GM18507 (cell line): Measurements from ENCODE around the gene DGKD.
A peak's percentile ranks its signal among the peaks of the same experiment; 100 is the strongest.
"Not testable (repeated sequence)": the region's sequence is repeated elsewhere in the genome, so short reads cannot be mapped to it uniquely, and the experiment has no call there.

Experiments
- DNase-seq: peaks from one replicate; pipeline ENCODE4 v3.0.0; 2011; ENCODE audit warnings: low read depth; ENCODE audit not compliant: insufficient read length; ENCODE audit errors: extremely low spot score
- FAIRE-seq: peaks from 2 replicates; lab custom pipeline; 2011; peaks lifted over from hg19 to GRCh38; lab: Jason Lieb, UNC

DGKD gene

DNA sequence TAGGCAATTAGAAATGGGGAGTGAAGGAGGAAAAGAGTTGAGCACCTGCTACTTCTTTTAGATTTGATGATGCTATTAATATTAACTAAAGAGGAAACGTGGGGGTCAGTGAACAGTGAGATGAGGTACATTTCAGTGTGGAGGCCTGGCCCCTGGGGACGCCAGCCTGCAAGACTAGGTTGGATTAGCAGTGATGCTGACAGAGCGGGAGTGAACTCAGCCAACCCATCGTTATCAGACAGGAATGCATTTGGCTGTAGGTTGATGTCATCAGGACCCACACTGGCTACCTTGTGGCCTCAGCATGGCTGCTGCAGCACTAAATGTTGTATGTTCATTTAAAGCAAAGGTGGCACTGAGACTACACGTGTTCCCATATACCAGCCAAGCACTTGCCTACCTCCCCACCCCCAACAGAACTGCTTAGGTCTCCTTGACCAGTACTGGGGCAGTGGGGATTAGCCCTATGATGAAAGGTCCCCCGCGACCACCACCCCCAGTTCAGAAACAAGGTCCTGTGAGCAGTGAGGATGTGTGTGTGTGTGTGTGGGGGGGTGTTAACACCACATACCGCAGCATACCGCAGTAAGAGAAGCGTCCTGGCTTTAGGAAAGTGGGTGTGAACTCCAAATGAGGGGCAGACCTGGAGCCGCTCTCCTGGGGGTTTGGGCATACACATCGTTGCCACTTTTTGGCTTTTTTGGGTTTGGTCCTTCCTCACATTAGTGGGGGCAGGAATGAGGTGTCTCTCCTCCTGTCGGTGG is 26.0 kb downstream of the DGKD start:
- no peak for DNase-seq
- FAIRE-seq, result peak; percentile 94

DNA sequence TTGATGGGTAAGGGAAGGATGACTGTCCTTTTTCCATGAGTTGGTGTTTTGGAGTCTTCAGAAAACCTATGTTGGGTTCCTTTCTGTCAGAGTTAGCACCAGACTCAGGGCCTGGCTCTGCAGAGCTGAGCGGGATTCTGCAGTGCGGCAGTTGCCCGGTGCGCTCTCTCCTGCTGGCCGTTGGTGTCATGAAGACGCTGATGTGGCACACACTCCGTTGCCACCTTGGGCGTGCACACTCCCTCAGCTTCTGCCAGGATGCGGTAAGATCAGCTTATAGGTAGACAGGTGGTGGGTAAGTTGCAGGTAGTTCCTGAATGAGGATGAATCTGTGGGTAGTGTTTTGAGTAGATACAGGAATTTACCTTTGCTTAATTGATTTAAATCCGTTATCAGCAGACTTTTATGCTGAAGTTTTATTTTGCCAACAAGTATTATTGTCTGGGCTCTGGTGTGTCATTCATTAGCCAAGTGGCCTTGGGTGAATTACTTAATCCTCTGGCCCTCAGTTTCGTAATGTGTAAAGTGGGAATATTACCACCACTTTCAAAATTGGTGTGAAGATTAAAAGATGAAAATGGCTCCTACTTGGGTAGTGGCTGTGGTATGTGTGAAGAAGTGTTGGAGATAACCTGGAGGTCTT is 26.8 kb downstream of the DGKD start:
- peak; percentile 87 for FAIRE-seq
- DNase-seq, result no peak

DNA sequence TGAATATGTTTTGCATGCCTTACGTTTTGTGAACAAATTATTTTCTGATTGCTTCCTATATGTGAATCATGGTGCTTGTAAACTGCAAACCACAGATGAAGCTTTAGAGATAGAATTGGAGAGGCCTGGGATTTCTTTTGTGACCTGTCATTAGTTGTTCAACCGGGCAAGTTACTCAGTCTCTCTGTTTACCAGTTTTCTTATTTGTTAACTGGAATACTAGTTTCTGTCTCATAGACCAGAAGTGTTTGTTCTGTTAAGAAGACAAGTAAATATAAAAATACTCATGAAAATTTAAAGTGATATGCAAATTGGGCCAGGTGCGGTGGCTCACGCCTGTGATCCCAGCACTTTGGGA is 27.3 kb downstream of the DGKD start:
- DNase-seq, result no peak
- FAIRE-seq, result no peak

DNA sequence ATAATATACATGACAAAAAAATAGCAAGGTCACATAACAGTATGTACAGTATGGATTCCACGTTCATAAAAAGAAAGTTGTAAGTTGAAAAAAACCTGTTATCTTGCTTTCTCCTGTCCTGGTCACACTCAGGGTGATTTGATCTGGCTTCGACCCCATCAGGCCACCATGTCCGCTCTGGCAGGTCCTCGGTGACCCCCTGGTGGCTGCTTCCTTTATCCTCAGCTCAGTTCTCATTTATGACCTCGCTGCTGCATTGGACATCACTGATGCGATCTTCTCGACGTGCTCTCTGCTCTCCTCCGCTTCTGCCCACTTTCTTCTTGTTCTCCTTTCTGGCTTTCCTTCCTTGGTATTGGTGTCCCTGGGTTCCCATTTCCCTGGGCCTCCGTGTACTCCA is 29.7 kb downstream of the DGKD start:
- FAIRE-seq (no peak), DNase-seq (no peak)

DNA sequence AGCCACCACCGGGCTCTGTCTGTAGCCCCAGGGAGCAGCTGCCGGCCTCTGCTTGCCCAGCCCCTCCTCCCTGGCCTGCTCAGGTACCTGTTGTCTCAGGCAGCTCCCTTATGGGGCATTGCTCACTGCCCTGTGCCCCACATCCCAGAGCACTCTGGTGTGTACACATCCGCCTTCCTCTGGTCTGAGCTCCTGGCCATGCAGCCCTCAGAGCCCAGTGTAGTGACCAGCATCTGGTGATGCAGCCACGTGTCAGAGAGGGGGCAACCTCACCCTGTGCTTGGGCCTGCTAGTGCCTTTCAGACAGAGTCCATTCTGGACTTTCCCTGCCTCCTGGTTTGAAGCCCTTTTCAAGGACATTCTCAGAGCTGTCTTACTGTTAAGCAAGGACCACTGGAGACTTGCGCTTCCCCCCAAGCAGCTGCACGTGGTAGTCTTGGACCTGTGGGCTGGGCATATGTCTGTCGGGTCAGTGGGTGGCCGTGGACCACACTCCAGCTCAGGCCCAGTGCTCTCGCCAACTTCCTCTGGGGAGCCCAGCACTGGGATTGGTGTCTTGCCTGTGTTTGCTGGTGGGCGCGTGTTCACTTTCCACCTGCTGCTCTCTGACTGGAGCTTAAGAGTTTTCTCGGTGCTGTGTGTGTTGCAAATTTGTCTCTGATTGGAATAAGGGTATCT is 30.7 kb downstream of the DGKD start:
- DNase-seq, result no peak
- no peak for FAIRE-seq

DNA sequence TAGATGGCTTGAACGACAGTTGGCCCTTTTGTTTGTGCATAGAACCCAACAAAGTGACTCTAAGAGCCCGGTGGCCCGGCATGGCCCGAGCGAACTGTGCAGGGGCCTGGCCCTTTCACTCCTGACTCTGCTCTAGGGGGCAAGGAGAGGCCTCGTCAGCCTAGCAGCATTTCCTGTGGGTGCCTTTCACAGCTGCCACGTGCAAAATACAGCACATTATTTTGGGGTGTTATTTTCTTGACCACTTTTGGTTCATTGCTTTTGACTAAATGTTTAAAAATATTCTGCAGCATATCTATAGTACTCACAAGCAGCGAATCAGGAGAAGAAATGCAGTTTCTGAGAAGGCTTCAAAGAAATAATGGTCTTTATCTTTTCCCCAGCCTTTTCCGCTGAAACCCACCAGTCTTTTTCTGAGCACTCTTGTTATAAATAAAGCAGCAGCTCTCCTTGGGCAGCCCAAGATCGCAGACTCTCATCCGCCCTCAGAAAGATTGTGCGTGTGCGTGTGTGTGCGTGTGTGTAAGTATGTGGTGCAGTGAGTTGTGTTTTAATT is 31.3 kb downstream of the DGKD start:
- DNase-seq (peak; percentile 45), FAIRE-seq (peak; percentile 94)

DNA sequence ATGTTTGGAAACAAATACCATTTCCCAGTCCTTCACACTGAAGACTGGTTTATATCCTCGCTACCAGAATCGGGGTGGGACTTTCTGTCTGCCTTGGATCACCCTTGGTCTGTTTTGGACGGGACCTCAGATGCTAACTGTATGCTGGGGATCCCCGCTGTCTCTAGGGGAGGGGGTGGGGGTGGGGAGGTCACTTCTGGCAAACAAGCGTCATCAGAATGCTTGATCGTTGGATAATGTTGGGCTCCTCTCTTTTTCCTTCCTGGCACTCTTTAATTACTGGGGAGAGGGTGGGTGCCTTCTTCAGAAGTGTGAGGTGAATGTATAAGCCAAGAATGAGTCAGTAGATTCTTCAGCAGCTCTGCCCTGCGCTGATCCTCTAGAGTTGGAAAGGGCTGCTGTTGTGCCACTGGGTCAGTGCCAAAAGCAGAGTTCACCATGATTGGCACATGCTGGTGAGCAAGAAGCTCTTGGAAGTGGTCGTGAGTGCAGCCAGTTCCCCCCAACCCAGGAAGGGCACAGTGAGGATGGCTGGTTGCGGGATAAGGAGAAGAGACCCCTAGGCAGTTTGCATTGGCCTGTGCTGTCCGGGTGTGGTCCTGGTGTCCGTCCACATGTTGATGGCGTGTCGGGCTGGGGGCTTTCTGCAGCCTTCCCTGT is 32.2 kb downstream of the DGKD start:
- no peak for DNase-seq
- no peak for FAIRE-seq

DNA sequence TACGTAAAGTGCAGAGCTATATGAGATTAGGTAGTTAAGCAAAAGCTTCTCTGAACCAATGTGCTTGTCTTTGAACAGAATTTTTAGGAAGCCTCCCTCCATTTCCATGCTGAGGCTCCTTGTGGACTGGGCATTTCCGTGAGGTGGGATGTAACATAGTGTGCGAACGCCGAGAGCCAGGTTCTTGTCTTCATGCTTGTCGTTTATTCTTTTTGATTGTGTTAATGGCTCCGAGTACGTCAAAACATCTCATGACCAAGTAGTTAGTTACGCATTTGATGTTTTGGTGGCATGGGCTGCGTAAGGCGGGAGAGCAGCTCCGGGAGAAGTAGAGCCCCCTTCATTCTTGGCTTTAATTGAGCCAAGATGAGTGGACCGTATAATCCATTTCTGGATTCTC is 32.9 kb downstream of the DGKD start:
- DNase-seq, result no peak
- no peak for FAIRE-seq

DNA sequence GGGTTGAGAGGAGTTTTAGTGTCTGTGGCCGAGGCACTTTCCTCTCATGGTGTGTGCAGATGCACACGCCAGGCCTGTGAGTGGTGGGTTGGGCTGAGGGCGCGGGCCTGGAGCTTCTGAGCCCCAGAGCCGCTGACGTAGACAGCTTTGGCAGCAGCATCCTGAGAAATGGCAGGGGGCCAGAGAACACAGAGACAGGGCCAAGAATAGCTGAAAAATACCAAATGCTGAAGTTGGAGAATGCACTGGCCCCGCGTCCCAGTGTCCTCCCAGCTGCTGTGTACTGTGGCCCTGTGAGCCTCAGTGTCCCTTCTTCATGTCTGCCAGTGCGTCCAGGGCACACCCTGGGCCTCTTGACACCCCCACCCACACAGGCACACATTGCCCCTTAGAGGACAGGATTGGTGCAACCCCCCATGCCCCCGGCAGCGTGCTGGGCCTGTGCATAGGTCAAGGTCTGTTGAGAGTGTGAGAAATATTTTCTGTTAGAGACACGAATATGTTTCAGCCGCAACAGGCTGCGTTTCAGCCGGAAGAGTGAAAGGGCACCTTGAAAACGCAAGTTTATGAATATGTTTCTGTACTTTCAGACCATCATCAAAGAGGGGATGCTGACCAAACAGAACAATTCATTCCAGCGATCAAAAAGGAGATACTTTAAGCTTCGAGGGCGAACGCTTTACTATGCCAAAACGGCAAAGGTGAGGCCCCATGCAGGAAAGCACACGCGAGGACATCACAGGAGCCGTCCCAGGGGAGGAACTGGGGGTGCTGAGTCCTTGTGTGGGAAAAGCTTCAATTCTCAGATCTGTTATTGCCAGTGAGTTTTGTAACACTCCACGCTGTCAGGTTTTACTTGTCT is 33.6 kb downstream of the DGKD start:
- FAIRE-seq (no peak), DNase-seq (no peak)

DNA sequence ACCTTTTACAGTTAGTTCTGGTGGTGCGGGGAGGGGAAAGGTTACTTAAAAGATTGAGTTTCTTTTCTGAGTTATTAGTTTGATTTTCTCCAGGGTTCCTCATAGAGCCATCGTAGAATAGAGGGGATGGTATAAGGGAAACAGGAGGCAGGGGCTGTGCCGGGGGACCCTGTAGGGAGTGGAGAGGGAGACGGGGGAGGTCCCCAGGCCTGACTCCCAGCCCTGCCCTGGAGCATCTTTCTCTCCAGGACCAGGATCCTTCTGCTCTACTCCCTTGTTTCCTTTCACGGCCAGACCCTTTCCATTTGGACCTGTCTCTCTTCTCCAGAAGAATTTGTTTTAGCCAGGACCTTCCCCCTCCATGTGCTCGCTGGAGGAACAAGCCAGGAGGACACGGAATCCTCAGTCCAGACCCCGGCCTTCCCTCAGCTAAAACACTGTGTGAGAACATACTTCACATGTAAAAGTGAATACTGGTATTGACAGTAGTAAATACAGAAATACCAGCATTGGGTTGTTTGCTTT is 35.4 kb downstream of the DGKD start:
- DNase-seq, result no peak
- FAIRE-seq, result no peak

DNA sequence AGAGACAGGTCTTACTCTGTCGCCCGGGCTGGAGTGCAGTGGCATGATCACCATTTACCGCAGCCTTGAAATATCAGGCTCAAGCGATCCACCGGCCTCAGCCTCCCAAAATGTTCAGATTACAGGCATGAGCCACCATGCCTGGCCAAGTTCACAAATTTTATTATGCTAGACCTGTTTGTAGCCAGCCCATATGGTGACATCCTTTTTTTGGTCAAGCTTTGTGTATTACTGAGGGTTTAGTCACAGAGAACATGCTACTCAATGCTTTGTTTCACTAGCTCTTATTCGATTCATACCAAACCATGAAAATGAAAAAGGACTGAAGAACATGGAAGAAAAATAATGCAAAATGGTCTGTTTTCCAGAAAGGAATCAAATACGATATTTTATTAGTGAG is 41.4 kb downstream of the DGKD start:
- DNase-seq, result no peak
- no peak for FAIRE-seq

DNA sequence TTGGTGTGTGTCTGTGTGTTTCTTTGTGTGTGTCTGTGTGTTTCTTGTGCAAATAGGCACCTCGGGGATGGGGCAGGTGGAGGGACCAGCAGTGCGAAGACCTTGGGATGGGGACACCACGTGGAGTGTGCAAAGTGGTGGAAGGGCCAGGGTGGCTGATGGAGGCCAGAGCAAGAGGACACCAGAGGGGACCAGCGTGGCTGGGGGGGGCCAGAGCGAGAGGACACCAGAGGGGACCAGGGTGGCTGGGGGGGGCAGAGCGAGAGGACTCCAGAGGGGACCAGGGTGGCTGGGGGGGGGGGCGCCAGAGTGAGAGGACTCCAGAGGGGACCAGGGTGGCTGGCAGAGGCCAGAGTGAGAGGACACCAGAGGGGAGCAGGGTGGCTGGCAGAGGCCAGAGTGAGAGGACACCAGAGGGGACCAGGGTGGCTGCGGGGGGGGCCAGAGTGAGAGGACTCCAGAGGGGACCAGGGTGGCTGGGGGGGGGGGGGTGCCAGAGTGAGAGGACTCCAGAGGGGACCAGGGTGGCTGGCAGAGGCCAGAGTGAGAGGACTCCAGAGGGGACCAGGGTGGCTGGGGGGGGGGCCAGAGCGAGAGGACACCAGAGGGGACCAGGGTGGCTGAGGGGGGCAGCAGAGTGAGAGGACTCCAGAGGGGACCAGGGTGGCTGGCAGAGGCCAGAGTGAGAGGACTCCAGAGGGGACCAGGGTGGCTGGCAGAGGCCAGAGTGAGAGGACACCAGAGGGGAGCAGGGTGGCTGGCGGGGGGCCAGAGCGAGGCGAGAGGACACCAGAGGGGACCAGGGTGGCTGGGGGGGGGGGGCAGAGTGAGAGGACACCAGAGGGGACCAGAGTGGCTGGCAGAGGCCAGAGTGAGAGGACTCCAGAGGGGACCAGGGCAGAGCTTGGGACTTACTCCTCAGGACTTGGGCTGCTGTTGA is 42.7 kb downstream of the DGKD start:
- not testable (repeated sequence) for FAIRE-seq, DNase-seq

DNA sequence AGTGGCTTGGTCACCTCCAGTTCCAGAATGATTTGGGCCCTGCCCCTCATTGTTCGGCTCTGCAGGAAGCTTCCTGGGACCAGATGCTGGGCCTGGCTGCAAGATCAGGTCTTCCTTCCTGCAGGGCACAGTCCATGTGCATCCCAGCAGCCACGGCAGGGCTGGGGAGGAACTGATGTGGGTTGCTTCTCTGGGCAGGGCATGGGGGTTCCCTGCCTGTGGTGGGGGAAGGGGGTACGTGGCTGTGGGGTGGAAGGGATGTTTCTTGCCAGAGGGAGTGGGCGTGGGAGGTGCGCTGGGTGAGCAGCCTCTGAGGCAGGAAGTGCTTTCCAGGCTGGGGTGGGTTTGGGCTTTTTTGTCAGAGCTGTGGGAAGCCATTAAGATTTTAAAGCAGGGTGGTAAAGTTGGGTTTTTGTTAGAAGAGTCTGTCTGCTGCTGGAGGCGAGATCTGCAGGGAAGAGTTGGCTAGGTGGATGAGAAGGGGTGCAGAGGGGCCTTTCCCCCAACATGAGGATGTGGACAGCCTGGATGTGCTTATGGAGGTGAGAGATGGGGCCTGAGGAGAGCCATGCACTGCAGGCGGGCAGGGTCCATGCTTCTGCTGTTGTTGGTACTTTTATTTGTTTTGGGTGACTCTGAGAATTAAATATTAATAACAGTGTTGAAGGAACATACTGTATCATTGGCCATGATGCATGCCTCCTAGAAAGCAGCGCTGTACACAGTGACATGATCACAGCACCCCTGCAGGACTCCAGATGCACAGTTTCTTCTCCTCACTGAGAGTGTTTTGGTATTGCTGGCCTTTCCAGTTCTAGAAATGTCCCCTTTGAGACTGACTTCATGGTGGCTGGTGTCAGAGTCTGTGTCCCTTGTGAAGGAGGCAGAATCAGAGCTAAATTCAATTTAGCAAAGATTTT is 45.3 kb downstream of the DGKD start:
- FAIRE-seq, result no peak

DNA sequence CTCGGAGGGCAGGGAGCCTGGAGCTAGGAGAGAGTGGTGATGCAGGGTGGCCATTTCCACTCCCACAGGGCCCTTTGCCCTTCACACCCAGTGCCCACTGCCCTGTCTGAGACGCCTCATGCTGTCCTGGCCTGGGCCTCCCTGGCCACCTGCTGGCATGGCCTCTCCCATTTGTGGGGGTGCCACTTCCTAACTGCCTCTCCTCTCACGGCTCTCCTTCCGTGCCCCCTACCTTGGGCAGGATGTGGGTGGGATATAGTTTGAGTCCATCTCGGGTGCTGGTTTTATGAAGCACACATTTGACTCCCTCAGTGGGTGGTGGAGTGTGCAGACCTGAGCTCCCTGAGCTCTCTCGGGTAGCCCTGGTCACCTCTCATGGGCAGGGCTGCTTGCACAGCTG is 46.0 kb downstream of the DGKD start:
- no peak for FAIRE-seq
- DNase-seq, result no peak

More for the DNA sequence above, 45.3 kb downstream of the DGKD start:
- DNase-seq, result no peak

DNA sequence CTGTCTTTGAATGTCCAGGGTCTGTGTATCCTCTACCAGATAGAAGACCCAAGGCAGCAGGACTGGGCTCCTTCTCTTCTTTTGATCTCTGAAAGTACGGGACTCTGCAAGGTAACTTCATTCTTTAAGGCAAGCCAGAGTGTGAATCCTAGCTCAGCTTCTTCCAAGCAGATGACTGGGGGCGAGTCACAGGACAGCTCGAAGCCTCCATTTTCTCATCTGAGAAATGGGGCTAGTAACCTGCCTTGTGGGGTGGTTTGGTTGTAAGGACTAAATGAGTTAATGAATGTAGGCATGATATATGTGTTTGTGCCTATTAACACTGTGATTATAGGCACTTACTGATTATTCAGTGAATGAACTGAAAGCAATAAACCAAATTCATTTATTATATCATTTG is 46.7 kb downstream of the DGKD start:
- FAIRE-seq, result no peak
- no peak for DNase-seq

DNA sequence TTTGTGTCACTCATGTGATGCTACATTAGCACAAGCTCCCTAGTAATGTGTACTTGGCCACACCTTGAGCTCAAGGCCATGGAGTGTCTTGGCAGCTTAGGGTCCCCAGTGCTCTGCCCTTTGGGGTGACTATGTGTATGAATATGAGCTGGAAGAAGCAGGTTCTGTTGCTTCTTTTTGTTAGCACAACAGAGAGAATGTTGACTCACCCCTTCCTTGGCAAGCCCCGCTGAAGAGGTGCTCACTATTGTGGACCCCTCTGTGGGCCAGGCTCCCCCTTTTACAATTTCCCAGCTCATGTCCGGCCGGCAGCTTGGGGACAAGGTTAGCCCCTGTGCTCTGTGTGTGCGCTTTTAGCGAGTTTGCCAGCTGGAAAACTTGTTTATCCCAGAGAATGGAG is 48.1 kb downstream of the DGKD start:
- no peak for DNase-seq

DNA sequence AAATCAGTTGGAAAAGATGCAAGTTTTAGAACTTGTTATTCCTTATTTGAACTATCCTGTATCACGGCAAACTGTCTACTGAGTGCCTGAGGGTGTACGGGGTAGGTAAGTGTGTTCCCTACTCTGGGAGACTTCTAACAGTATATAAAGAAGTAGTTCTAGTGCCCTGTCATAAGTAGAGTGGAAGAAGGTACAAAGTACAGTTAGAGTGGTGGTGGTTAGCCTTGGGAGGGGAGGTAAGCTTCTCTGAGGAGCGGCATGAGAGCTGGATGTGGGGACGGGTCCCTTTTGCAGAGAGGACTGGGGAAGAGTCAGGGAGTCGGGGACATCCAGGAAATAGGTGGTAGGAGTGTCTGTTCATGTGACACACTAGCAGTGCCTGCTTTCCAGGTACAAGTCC is 48.5 kb downstream of the DGKD start:
- no peak for FAIRE-seq
- DNase-seq, result no peak

More for the DNA sequence above, 48.1 kb downstream of the DGKD start:
- FAIRE-seq, result no peak
